AG04449 (cell line): ENCODE measurements around the gene SLC35F6.

Experiments
- CTCF ChIA-PET: fragments of 350-600 bp; formaldehyde crosslinking; extraction: SDS; loops from one replicate; lab custom pipeline; 2021; ENCODE audit warnings: antibody characterized with exemption; lab: Yijun Ruan, JAX
- POLR2A ChIA-PET: fragments of 400-600, 350-600 bp; formaldehyde crosslinking; extraction: SDS; loops from one replicate; lab custom pipeline; 2020; ENCODE audit warnings: antibody characterized with exemption, inconsistent platforms; lab: Yijun Ruan, JAX
- DNase-seq: peaks from one replicate; pipeline ENCODE4 v3.0.0-alpha.2; 2010; ENCODE audit warnings: low read depth, low spot score
- H3K4me3 ChIP-seq: 2 replicates; pipeline ENCODE4 v1.5.1; 2011; ENCODE audit warnings: low read depth, mild to moderate bottlenecking, control low read depth, low read length
- CTCF ChIP-seq: IDR thresholded peaks from one replicate; pipeline ENCODE4 v1.5.1; 2011; ENCODE audit warnings: mild to moderate bottlenecking, moderate library complexity, low read length, control low read depth, inconsistent platforms; ENCODE audit not compliant: insufficient read depth; ENCODE audit errors: missing control alignments

Gene SLC35F6

GRCh38 chr2:26723475-26723874, 40.6 kb upstream of the SLC35F6 start:
- ChIA-PET CTCF (interaction anchor here (1.2 kb wide), 1 partner anchor 9 kb away, joined by 3 read pairs; no protein-coding TSS in a partner anchor), POLR2A (no interaction called here)
- no peak for TF ChIP-seq CTCF
- no peak for DNase-seq
- H3K4me3 ChIP-seq: no peak overlapping the region

GRCh38 chr2:26723991-26724750, 39.9 kb upstream of the SLC35F6 start:
- CTCF ChIA-PET: interaction anchor here (1.2 to 2.9 kb wide), 2 partner anchors 10 to 21 kb away, joined by 3 to 14 read pairs; no protein-coding TSS in a partner anchor
- no peak for TF ChIP-seq CTCF
- POLR2A ChIA-PET: no interaction called here
- no peak overlapping the region for H3K4me3 ChIP-seq
- no peak for DNase-seq

GRCh38 chr2:26724784-26725520, 39.1 kb upstream of the SLC35F6 start:
- CTCF ChIA-PET: interaction anchor here (0.5 to 2.9 kb wide), 3 partner anchors 18 to 23 kb away, joined by 3 to 14 read pairs (median 3); no protein-coding TSS in a partner anchor
- DNase-seq: no peak
- POLR2A ChIA-PET: no interaction called here
- no peak overlapping the region for H3K4me3 ChIP-seq
- TF ChIP-seq CTCF: no peak

GRCh38 chr2:26725521-26725820, 38.6 kb upstream of the SLC35F6 start:
- no peak for TF ChIP-seq CTCF
- CTCF ChIA-PET: interaction anchor here (0.7 to 2.9 kb wide), 2 partner anchors 20 to 22 kb away, joined by 3 to 14 read pairs; no protein-coding TSS in a partner anchor
- no peak overlapping the region for H3K4me3 ChIP-seq
- POLR2A ChIA-PET: no interaction called here
- no peak for DNase-seq

GRCh38 chr2:26726228-26726627, 37.9 kb upstream of the SLC35F6 start:
- no peak overlapping the region for H3K4me3 ChIP-seq
- ChIA-PET POLR2A (no interaction called here), CTCF (interaction anchor here (2.9 kb wide), 1 partner anchor 19 kb away, joined by 14 read pairs; no protein-coding TSS in a partner anchor)
- no peak for DNase-seq
- TF ChIP-seq CTCF: no peak
